Globus pallidus (tissue), 1 donor: Measurements from ENCODE around the gene PAFAH1B1.
A peak's percentile ranks its signal among the peaks of the same experiment; 100 is the strongest.

Experiments used
- DNase-seq: peaks from one replicate; pipeline ENCODE4 v3.0.0-alpha.2; 2015; ENCODE audit warnings: low spot score

The PAFAH1B1 gene

DNA sequence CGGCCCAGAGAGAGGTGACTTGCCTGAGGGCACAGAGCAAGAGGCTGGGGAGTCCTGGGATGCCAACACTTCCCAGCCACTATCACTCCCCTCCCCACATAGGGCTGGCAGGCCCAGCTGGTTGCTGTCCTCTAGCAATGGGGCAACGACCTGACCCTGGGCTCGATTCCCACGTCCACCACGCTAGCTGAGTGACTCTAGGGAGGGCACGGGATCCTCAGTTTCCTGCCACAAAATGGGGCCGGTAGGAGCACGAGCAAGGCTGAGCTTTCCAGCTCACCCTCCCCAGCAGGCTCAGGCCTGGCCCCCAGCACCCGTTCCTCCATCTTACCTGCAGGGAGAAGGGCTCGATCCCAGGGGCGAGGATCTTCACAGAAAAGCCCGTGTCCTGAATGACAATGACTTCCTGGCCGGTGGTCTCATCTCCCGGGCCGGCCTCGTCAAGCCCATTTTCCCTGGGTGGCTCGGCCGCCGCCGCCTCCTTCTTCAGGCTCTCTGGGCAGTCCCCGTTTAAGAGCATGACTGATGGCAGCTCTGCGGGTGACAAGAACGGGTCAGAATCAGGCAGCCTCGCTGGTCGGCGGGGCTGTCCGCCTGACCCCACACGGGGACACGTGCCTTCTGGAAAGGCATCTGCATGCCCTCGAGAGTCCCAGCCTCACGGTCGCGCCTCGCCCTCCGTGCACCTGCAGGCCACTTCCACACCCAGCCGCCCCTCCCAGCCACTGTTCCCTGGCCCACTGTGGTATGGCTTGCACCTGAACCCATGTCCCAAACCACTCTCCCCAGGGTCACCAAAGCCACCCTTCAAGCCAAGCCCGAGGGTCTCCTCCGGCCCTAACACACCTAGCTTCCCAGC, 110.8 kb downstream of the PAFAH1B1 start:
- DNase-seq = no peak

DNA sequence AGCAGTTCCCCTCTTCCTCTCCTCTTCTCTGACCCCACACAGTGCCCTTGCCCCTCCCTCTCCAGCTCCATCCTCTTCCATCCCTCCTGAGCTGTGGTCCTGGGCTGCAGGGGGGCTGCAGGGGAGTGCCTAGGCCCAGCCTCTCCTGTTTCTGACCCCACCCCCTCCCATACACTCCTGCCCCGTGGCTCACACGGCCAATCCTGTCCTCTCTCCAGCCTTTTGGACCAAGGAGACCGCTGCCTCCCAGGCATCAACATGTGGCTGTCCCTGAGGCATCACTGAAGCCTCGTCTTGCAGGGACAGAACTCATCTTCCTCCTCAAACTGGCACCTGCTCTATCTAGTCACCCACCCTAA, 111.4 kb downstream of the PAFAH1B1 start:
- DNase-seq = no peak

DNA sequence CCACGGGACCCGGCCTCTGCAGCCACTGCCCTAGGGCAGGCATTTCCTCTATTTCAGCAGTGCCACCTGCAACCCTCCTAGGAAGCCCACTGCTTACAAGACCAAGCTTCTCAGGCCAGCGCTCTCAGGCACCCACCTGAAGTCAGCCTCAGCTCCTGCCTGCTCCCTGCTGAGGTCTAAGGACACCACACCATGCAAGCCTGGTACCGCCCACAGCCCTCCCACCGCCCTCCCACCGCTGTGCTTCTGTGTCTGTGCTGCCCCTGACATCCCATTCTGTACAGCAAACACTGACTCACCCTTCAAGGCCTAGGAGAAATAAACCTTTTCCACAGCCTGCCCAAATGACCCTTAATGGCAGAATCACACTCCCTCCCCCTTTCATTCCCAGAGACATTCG, 111.8 kb downstream of the PAFAH1B1 start:
- DNase-seq = no peak

DNA sequence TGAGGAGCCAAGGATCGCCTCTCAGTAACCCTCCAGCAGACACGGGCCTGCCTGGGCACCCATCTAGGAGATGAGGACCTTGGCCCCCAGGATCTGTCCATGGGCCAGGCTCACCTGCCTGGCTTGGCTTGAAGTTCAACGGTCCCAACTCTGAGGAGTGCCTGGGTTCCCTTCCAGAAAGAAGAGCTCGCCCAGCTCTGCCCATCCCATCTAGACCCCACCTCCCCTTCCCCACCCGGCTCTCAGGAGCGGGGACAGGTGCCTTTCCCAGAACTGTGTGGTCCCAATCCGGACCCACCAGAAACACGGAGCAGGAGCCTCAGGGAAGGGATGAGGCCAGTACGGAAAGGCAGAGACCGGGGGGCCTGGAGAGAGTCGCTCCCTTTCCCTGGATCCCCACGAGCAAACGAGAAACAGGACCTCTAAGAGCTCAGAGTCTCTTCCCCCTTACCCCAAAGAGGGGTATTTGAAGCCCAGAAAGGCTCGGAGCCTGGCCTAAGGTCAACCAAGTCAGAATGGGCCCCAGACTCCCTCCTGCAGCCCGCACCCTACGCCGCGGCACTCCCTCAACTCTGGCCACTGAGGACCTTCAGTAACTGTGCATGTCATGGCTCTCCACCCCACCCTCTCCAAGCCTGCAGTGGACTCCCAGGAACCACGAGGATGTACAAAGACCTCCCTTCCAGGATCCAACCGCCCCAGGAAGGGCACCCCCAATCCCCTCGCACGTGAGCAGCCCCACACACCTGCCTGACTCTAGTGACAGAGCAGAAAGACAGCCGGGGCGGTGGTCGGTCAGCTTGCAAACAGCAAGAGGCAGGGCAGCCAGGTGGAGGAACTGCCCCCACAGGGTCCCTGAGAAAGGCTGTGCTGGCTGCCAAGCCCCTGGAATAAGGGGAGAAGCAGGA, 112.7 kb downstream of the PAFAH1B1 start:
- DNase-seq = no peak

DNA sequence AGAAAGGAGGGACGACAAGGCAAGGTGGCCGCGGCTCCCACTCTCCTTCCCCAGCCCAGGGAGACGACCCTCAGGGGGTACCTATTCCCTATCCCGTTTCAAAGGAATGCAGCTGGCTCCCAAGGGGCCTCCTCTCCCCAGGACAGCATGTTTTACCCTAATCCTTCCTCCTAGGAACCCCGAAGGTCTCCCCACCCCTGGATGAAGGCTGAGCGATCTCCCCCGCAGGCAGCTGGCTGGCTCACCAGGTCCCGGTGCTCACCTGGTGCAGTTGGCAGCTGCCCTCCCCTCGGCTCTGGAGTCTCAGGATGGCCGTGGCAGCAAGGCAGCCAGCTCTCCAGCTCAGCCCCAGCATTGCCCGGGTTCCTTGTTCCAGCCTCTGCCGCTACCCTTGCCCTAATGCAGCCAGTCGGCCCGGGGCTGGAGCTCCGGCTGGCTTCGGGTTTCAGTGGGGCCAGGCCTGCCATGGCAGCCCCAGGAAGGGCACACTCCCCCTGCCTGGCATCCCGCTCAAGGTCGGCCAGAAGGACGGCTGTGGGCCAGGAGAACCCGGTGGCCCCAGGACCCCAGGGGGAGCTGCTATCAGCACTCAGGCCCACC, 113.6 kb downstream of the PAFAH1B1 start:
- DNase-seq = no peak

DNA sequence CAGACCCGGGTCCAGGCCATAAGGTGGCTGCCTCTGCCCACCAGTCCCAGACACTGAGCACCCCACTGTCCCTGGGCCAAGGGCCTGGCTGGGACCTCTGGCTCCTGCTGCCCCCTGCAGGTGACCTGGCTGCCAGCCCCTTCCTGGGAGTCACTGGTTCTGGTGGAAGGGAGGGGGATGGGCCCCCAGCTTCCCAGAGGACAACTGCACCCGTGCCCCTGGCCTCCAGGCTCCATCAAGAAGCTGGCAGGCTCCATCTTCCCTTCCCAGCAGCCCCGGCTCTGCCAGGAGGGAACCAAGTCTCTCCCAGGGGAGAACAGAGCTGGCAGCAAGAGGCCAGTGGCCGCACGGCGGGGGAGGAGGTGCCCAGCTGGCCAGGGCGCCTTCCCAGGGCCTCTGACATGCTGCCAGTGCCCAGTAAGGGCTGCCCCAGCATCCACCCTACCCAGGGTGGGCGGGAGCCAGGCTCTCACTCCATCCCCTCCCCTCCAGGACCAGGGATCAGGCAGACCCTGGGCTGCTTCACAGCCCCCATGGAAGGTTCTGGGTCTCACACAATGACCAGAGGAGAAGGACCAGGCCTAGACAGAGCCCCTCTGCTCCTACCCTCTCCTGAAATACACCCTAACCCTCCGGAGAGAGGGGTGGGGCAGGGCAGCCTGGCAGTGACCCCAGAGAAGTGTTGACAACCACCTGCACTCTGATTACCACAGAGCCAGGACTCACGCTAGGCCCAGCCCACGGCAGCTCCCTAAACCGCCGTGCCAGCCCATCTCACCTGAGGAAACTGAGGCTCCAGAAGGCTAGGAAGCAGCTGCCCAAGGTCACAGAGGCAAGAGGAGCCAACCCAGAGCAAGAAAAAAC, 114.5 kb downstream of the PAFAH1B1 start:
- DNase-seq = peak; percentile 69

DNA sequence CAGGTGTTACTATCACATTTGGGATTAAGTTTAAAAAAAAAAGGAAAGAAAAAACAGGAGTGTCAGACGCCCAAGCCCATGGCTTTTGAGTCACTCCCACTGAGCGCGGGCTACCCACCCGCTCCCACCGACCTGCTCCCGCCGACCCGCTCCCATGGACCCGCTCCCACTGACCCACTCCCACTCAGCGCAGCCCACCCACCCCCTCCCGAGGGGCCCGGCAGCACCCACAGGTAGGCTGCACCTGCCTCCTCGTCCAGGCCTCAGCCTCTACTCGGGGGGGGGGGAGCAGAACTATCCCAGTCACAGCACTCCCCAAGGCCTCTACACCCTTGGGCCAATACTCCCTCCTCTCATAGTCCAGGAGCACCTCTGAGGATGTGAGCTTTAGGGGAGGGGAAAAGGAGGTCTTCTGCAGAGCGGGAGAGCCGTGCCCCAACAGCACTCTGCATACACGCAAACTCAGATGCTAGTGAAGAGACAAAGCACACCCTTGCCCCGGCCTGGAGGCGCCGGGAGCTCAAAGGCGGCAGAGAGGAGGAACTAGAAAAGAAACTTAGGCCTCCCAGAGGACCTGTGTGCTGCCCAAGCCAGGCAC, 115.2 kb downstream of the PAFAH1B1 start:
- DNase-seq = no peak

DNA sequence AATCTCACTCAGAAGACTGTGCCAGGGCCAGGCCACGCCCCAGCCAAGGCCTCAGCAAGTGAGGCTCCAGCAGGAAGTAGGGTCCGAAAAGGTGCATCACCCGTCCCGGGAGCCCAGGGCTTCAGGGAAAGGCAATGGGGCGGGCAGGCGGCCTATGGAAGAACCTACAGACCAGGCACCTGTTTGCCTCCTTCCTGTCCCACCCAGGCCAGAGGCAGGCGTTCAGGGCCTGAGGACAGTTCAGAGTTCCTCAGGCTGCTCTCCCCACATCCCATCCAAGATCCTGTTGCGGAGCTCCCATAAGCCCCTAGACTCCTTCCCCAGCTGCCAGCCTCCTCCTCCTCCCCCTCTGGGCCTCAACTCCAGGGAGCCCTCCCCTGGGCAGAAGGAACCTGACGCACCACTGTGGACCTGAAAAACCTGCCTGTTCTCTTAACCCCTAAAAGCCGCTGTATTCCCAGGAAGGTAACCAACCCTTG, 115.8 kb downstream of the PAFAH1B1 start:
- DNase-seq = no peak

DNA sequence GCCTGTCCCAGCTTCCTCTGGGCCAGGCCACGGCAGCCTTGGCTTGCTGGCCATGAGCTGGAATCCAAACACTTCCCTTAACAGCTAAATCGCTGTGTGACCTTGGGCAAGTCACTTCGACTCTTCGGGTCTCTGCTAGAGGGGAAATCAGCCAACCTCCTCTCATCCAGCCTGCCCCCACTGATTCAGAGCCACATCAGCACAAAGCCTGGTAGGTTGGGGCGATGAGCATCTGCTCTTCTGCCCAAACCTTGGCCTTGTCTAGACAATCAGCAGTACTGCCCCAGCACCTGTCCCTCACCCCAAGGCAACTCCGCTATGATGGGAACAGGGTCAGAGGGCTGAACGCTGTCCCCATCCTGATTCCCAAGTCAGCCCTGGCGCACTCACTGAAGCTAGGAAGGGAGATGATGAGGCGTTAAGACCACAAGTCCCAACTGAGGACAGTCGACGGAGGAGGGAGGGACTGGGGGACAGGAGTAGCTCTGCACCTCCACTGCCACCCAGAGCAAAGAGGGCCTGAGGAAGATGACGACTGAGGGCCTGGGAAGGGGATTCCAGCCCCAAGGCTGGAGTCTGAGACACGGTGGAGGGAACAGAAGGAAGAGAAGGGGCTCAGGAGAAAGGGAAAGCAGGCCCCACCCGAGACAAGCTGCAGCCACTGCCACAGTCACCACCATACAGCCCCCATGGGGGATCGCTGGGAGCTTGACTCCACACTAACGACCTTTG, 116.8 kb downstream of the PAFAH1B1 start:
- no peak for DNase-seq

DNA sequence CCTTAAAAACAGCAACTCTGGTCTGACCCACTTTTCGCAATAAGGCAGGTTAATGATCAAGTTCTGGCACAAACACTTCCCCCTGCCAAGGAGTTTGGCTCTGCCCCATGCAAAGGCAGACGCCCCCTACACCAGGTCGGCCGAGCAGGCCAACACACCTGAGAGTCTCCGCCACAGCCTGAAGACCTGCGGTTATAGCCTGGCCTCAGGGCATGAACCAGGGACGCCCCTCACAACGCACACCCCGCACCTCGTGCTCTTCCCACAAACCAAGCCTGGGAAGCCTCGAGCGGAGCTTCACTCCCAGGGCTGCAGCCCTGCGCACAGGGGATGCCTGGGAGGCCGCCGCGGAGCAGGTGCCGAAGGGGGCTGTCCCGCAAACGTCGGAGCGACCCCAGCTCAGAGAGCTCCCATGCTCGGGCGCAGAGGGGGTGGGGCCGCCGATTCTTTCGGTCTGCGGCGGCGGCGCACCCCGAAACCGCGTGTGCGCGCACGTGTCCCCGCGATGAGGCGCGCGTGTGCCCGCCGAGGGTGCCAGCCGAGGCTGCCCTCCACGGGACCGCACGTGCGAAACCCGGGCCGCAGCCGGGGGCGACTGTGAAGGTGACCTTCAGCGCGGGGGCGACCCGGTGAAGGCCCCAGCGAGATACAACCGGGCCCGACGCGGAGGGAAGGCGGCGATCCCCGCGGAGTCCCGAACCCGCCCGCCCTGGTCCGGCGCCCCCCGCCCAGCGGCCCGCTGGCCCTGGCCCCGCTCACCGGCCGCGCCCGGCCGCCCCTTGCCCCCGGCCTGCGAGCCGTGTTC, 117.6 kb downstream of the PAFAH1B1 start:
- no peak for DNase-seq

DNA sequence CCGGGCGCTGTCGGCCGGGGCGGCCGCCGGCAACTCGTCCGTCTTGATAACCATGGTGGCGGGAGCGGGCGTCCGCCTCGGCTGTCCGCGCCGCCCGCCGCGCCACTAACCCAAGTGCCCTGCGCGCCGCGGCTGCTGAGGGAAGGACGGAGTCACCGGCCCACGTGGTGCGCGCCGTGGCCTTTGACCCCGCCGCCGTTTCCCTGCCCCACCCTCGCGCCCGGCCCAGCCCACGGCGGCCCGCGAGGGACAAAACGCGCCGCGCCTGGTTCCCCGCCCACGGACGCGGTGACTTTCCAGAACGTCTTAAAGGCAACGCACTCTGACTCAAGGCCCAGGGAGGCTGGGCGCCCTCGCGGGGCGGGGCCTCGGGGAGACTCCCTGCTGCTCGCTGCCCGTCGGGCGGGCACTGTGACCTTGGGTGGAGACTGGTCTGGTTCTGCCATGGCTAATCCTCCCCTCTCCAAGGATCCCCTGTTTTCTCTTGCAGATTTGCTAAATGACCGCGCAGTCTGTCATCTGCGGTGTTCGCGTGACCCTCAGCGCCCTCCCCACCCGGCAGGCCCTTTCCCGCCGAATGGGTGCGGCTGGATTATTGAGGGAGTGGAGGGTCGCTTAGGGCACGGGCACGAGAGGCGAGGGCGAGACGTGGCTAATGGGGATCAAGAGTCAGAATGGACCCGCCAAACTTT, 118.3 kb downstream of the PAFAH1B1 start, which contains the start of gene CLUH:
Gene CLUH, minus strand, starts transcription at position 157 of the 692 bp plus-strand sequence. Its CDS starts 103 bp downstream, at position 54.
- peak; percentile 92 for DNase-seq

DNA sequence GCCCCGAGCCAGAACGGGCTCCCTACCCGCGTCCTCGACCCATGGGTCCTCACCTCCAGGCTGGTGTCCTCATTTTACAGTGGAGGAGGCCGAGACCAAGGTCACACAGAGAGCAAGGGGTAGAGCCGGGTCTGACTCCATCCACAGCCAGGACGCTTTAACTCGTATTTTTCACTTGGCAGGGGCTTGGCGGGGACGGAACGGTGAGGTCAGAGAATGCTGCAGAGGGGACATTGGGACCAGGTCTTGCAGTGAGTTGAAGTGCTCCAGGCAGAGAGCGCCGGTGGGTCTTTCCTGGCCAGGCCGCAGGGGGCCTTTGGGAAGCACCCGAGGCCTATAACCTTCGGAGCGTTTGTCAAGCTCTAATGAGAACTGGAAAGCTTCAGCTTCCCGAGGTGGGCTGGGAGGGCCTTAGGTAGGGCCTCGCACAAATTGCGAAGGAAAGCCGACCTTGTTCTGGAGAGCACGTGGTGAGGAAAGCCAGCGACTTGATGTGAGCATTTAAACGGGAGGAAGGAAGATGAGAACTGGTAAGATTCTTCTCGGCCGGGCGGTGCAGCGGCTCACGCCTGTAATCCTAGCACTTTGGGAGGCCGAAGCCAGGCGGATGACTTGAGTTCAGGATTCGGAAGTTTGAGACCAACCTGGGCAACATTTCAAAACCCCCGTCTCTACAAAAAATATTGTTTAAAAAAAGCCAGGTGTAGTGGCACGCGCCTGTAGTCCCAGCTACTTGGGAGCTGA, 119.0 kb downstream of the PAFAH1B1 start:
- DNase-seq = no peak

DNA sequence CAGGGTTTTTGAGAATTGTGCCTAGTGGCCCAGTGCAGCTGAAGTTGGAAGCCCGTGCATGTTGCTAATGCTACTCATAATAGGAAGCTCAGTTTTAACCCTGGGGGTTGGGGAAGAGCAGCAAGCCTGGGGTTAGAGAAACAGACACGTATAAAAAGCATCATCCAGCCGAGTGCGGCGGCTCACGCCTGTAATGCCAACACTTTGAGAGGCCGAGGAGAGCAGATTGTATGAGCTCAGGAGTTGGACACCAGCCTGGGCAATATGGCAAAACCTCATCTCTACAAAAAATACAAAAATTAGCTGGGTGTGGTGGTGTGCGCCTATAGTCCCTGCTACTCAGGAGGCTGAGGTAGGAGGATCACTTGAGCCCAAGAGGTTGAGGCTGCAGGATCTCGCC, 120.4 kb downstream of the PAFAH1B1 start:
- no peak for DNase-seq

DNA sequence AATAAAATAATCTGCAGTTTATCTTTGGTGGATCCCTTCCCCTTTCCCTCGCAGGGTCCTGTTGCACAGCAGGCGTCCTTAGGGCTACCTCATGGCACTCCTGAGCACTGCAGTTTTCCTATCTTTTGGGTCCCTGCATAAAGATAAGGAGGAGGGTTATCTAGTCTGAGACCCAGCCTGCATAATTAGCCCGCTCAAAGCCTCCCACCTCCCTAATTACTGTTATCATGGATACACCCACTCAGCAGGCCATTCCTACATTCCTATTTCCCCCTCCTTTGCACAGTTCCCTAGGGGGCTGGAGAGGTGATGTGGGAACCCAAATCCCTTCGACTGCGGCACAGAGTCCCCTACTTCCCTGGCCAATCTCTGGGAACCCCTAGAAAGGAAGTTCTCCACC, 123.2 kb downstream of the PAFAH1B1 start:
- no peak for DNase-seq

DNA sequence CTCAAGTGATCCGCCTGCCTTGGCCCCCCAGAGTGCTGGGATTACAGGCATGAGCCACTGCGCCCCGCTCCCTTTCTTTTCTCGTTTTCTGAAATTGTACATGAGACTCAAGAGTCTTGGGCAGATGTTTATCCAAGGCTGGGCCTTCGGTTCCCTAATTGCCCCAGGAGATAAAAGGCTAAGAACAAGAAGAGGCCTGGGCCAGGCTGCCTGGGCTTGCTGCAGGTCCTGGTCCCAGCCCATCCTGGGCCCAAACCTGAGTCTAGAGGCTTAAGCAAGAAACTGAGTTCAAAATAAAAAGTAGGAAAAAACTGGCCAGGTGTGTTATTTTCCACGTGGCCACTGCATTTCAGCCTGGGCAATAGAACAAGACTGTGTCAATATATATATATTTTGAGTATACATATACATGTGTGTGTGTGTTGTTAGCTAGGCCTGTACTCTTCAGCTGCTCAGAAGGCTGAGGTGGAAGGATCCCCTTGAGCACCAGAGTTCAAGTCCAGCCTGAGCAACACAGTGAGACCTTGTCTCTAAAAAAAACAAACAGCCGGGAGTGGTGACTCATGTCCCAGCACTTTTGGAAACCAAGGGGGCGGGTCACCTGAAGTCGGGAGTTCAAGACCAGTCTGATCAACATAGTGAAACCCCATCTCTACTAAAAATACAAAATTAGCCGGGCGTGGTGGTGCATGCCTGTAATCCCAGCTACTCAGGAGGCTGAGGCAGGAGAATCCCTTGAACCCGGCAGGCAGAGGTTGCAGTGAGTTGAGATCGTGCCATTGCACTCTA, 124.9 kb downstream of the PAFAH1B1 start:
- no peak for DNase-seq

DNA sequence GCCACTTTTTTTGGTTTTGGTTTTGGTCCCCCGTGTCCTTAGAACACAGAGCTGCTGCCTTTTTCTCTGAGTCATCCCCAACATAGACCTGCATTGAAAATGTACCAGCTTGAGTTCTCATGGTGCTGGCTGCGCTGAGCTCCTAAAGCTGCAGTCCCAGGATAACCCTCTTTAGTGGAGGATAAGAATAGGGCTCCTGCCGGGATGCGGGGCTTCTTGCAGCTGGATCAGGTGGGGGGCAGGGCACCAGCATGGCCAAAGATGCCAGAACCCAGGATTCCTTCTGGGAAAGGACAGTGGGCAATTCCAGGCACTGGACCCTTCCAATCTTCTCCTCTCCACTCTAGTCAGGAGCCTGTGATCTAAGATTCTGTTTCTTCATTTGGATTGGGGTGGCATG, 126.4 kb downstream of the PAFAH1B1 start:
- no peak for DNase-seq

DNA sequence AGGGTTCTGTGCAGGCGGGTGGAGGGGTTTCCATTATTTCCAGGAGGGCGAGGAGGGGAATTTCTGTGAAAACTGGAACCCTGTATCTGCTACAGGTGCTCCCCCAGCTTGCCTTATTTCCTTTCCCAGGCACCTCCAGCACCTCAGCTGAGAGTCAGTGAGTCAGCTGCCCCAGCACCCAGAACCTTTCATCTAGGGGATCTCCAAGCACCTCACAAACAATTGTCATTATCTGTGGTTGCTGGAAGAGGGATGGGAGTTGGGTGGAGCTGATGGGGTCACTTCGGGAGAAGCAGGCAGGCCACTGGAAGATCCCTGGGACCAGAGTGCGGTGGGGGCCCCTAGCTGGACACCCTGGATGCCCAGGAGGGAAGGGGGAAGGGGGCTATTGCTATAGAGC, 128.1 kb downstream of the PAFAH1B1 start:
- DNase-seq = no peak
